Keratinocyte (primary cell): ENCODE measurements around the gene ATL2. TPM values are rescaled to one million over a fixed set of nuclear protein-coding genes. Genes with fewer than 3 reads are reported as not detected.

Source experiments
- DNase-seq: peaks from one replicate; pipeline ENCODE4 v3.0.0-alpha.2; 2011; ENCODE audit warnings: low read depth, missing footprints, low spot score
- FAIRE-seq: peaks from 2 replicates; lab custom pipeline; 2011; peaks lifted over from hg19 to GRCh38; lab: Jason Lieb, UNC
- H2AFZ ChIP-seq: 2 replicates; pipeline ENCODE4 v1.6.0; 2012; ENCODE audit warnings: low read length, control low read depth, inconsistent platforms; ENCODE audit not compliant: control insufficient read depth
- H3K27ac ChIP-seq: 2 replicates; pipeline ENCODE4 v1.5.1; 2011; ENCODE audit warnings: low read length; ENCODE audit not compliant: control insufficient read depth, insufficient read depth
- H3K27me3 ChIP-seq: 3 replicates; pipeline ENCODE4 v1.6.0; 2011; ENCODE audit warnings: low read length; ENCODE audit not compliant: control insufficient read depth, insufficient read depth; ENCODE audit errors: extremely low read depth
- H3K36me3 ChIP-seq, 2 experiments: 2 replicates in 1 of 2; 3 replicates in 1 of 2; pipeline ENCODE4 v1.5.1; 2011; ENCODE audit warnings: low read length in 2 of 2, mild to moderate bottlenecking in 1 of 2; ENCODE audit not compliant: control insufficient read depth in 2 of 2, insufficient read depth in 2 of 2; ENCODE audit errors: extremely low read depth in 1 of 2
- H3K4me1 ChIP-seq: 3 replicates; pipeline ENCODE4 v1.5.1; 2011; ENCODE audit warnings: low read length; ENCODE audit not compliant: control insufficient read depth, insufficient read depth; ENCODE audit errors: extremely low read depth
- H3K4me2 ChIP-seq: 3 replicates; pipeline ENCODE4 v1.6.0; 2011; ENCODE audit warnings: low read depth, low read length; ENCODE audit not compliant: control insufficient read depth, insufficient read depth; ENCODE audit errors: extremely low read depth
- H3K4me3 ChIP-seq, 3 experiments: fragments of 200-600 bp in 1 of 3; sonication (generic) in 1 of 3; 2 replicates in 2 of 3; 3 replicates in 1 of 3; pipeline ENCODE4 v1.5.1; 2011 to 2016; ENCODE audit warnings: low read length in 3 of 3, mild to moderate bottlenecking in 3 of 3, control low read depth in 2 of 3, inconsistent platforms in 1 of 3, low read depth in 1 of 3, mixed read lengths in 1 of 3, mixed run types in 1 of 3, moderate library complexity in 1 of 3; ENCODE audit not compliant: control insufficient read depth in 2 of 3, insufficient read depth in 2 of 3; ENCODE audit errors: extremely low read depth in 1 of 3
- H3K79me2 ChIP-seq: 2 replicates; pipeline ENCODE4 v1.6.0; 2012; ENCODE audit warnings: low read length; ENCODE audit not compliant: control insufficient read depth, insufficient read depth
- H3K9ac ChIP-seq: 3 replicates; pipeline ENCODE4 v1.6.0; 2011; ENCODE audit warnings: low read length; ENCODE audit not compliant: control insufficient read depth, insufficient read depth; ENCODE audit errors: extremely low read depth
- H3K9me1 ChIP-seq: 3 replicates; pipeline ENCODE4 v1.6.0; 2011; ENCODE audit warnings: low read length; ENCODE audit not compliant: control insufficient read depth, insufficient read depth; ENCODE audit errors: extremely low read depth
- H3K9me3 ChIP-seq: 2 replicates; pipeline ENCODE4 v1.5.1; 2012; ENCODE audit warnings: low read depth, low read length; ENCODE audit not compliant: control insufficient read depth
- H4K20me1 ChIP-seq: 3 replicates; pipeline ENCODE4 v1.6.0; 2011; ENCODE audit warnings: low read length; ENCODE audit not compliant: control insufficient read depth, insufficient read depth; ENCODE audit errors: extremely low read depth
- EZH2 ChIP-seq: IDR thresholded peaks from one replicate; pipeline ENCODE4 v1.6.1; 2012; ENCODE audit warnings: inconsistent platforms, mild to moderate bottlenecking, low read length, moderate library complexity
- dilution Hi-C: fragments of 300-500 bp; cut with MboI; formaldehyde crosslinking; loops from one replicate; pipeline ENCODE4 v1.7.0; 2020; ENCODE audit warnings: low sequenced_read_pairs; ENCODE audit not compliant: extremely low pct_ligation_motif_present
- polyA plus RNA-seq, 5 experiments: library from polyadenylated mRNA; depleted of rRNA in 3 of 5; stranded (reverse) in 3 of 5; stranded (forward) in 1 of 5; unstranded in 1 of 5; fragments of >200 nt; gene quantifications; 1 replicate in 1 of 5; 2 replicates in 3 of 5; 3 replicates in 1 of 5; pipeline versions ENCODE4 v1.2.1 to v1.2.3, GENCODE V29; 2011 to 2012; ENCODE audit warnings: missing spikeins in 2 of 5, low read depth in 1 of 5, low replicate concordance in 1 of 5
- TF ChIP-seq, protein P1 (sequence below), 3 experiments: IDR thresholded peaks in 1 of 3; conservative IDR thresholded peaks in 1 of 3; optimal IDR thresholded peaks in 1 of 3; 2 replicates in 2 of 3; 3 replicates in 1 of 3; pipeline versions ENCODE3 to v1.5.1; 2011; ENCODE audit warnings: low read length in 3 of 3, mild to moderate bottlenecking in 3 of 3, moderate library complexity in 2 of 3, control low read depth in 1 of 3, inconsistent platforms in 1 of 3; ENCODE audit not compliant: insufficient read depth in 2 of 3; ENCODE audit errors: extremely low read depth in 1 of 3

Gene ATL2
- polyA plus RNA-seq, 1 donor (not counting 4 experiments of a cell fraction or from before 2014, with no cell fraction given) = 83.2 TPM

DNA sequence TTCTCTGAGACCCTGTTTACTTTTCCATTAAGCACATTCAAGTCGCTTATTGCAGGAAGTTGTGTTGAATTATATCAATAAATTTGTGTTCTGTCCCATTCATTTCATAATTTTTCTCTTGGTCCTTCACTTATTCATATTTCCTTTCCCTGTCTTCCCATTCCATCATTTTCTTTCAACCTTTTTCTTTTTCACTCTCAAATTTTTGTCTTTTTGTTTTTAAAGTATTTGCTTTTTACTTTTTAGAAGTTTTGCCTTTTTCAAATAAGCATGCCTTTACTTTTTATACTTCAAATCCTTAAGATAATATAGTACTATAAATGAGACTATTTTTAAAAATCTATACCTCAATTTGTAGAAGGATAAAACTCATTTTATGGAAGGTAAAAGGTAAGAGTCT, 120.5 kb downstream of the ATL2 start:
- TF ChIP-seq EZH2 = no peak
- TF ChIP-seq, protein P1, sequence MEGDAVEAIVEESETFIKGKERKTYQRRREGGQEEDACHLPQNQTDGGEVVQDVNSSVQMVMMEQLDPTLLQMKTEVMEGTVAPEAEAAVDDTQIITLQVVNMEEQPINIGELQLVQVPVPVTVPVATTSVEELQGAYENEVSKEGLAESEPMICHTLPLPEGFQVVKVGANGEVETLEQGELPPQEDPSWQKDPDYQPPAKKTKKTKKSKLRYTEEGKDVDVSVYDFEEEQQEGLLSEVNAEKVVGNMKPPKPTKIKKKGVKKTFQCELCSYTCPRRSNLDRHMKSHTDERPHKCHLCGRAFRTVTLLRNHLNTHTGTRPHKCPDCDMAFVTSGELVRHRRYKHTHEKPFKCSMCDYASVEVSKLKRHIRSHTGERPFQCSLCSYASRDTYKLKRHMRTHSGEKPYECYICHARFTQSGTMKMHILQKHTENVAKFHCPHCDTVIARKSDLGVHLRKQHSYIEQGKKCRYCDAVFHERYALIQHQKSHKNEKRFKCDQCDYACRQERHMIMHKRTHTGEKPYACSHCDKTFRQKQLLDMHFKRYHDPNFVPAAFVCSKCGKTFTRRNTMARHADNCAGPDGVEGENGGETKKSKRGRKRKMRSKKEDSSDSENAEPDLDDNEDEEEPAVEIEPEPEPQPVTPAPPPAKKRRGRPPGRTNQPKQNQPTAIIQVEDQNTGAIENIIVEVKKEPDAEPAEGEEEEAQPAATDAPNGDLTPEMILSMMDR (optimal IDR thresholded peaks at IDR 0.05 in 1 of 3, IDR thresholded peaks at IDR 0.05 in 1 of 3, conservative IDR thresholded peaks at IDR 0.05 in 1 of 3; ENCODE audit: extremely low read depth in 1 of 3, insufficient read depth in 2 of 3, low read length in 3 of 3) = no peak
- H3K27me3 ChIP-seq = no peaks in the 10 kb centered on the region
- FAIRE-seq (no peak), DNase-seq (no peak)
- H3K9ac ChIP-seq = no peak overlapping the region
- no peak overlapping the region for H3K4me3 ChIP-seq
- no peak overlapping the region for H2AFZ ChIP-seq
- no peak overlapping the region for H3K27ac ChIP-seq
- H4K20me1 ChIP-seq = no peaks in the 10 kb centered on the region
- H3K9me1 ChIP-seq = no peaks in the 10 kb centered on the region
- no peak overlapping the region for H3K4me2 ChIP-seq
- H3K36me3 ChIP-seq = no peaks in the 10 kb centered on the region
- dilution Hi-C loops = no loop called here
- H3K4me1 ChIP-seq = no peaks in the 10 kb centered on the region
- H3K79me2 ChIP-seq = no peaks in the 10 kb centered on the region
- no peaks in the 10 kb centered on the region for H3K9me3 ChIP-seq

DNA sequence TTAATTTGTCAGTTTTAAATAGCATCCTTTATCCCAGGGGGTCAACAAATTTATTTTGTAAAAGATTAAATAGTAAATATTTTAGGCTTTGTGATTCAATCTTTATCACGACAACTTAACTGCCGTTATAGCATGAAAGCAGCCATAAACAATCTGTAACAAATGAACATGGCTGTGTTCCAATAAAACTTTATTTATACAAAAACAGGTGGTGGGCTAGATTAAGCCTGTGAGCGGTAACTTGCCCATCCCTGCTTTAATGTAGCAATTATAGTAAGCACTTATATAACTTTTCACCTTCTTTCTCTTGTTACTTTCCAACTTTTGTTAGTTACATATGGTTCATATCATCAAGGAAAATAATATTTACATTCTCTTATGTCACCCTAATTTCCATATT, 121.9 kb downstream of the ATL2 start:
- Histone ChIP-seq H3K9me1 (no peaks in the 10 kb centered on the region), H3K4me1 (no peaks in the 10 kb centered on the region), H3K36me3 (no peaks in the 10 kb centered on the region), H3K9ac (no peak overlapping the region), H3K27ac (no peak overlapping the region), H3K27me3 (no peaks in the 10 kb centered on the region), H3K4me3 (no peak overlapping the region), H3K9me3 (no peaks in the 10 kb centered on the region), H2AFZ (no peak overlapping the region), H3K4me2 (no peak overlapping the region), H3K79me2 (no peaks in the 10 kb centered on the region), H4K20me1 (no peaks in the 10 kb centered on the region)
- dilution Hi-C loops = no loop called here
- TF ChIP-seq, protein P1 (optimal IDR thresholded peaks at IDR 0.05 in 1 of 3, IDR thresholded peaks at IDR 0.05 in 1 of 3, conservative IDR thresholded peaks at IDR 0.05 in 1 of 3; ENCODE audit: extremely low read depth in 1 of 3, insufficient read depth in 2 of 3, low read length in 3 of 3) = no peak
- TF ChIP-seq EZH2 = no peak
- FAIRE-seq = no peak
- DNase-seq = no peak
